ENCODE results near the gene FYN. TPM values are rescaled to one million over a fixed set of nuclear protein-coding genes. Genes with fewer than 3 reads are reported as not detected.

FYN gene
- total RNA-seq, 2 donors from 2014 or later, result 273 to 443 TPM

DNA sequence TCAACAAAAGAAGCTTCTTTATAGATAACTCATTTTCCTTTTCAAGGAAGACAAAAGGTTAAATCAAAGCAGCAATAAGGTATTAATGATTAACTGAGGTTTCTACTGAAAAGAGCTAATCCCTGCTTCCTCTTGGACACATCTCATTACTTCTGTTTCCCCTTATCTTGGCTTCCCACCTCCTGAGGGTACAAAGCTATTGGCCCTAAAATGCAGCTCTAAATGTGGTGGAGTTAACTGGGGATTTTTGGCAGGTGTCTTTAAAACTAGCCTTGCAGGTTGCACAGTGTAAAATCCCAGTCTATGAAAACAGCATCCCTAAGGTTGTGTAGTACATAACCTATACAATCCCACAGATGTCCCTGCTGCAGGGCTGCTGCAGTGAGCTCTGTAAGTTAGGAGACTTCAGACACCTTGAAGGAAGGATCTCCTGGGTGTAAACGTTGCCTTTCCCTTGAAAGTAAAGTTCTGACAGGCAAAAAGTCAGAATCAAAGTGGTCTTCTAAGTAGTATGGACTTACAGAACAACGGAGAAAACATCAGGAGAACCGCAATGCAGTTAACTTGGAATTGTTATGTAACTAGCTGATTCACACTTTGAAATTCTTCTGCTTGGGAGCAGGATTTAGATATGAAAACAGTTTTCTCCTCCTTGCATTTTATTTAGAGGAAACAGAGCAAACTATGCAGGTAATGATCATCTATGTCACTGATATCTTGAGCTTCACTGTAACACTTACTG lies 195.8 kb downstream of the FYN start:
- Mint-ChIP-seq H3K36me3 (peaks cover 23% of the 10 kb centered on the region), H3K9me3 (no peaks in the 10 kb centered on the region), H3K4me3 (no peak overlapping the region), H3K27me3 (no peaks in the 10 kb centered on the region), H3K27ac (no peak overlapping the region), H3K4me1 (ENCODE audit: low read depth in 2 of 2) (peaks cover 23 to 38% of the 10 kb centered on the region in 2 donors)
- DNase-seq (ENCODE audit: low spot score) (no peak), ATAC-seq (no peak)

DNA sequence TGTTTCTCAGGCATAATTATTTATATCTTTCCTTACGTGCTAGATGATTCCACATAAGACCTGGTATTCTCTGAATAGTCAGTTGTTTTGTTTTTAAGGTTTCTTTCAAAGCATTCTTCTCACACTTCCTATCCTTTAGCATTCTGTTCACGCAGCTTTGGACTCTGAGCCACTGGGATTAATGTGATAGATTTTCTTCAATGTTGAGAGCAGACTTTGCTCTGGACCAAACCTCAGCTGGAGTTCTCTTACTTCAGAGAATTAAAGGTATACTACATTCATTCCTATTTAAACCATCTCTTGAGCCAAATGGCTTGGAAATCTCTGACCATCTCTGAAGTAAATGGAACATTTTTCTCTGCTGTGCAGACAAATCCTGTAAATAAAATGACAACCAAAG lies 196.9 kb downstream of the FYN start:
- Mint-ChIP-seq H3K4me3 (no peak overlapping the region), H3K4me1 (ENCODE audit: low read depth in 2 of 2) (peaks cover 19 to 31% of the 10 kb centered on the region in 2 donors), H3K36me3 (peaks cover 21% of the 10 kb centered on the region), H3K27me3 (no peaks in the 10 kb centered on the region), H3K27ac (no peak overlapping the region), H3K9me3 (no peaks in the 10 kb centered on the region)
- DNase-seq (ENCODE audit: low spot score), result no peak
- ATAC-seq, result no peak

DNA sequence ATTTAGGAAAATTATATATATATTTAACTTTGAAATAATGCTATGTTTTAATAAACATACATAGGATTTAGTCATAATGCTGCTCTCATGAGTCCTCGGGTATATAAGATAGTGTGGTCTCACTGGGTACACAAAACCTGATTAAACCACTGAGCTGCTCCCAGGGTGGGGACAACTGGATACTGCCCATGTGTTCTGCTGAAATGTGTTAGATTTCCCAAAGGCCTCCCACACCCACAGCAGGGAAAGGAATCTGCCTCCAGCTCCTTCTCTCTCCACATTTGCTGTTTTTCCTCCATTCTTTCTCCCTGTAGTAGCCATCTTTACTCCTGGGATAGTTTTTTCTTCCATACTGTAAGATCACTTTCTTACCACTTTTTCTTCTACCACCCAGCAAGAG lies 198.4 kb downstream of the FYN start:
- no peak overlapping the region for H3K4me3 Mint-ChIP-seq
- peak overlapping the region in 1 of 2 donors; percentile 8 for H3K27ac Mint-ChIP-seq
- ATAC-seq (no peak), DNase-seq (ENCODE audit: low spot score) (no peak)
- no peaks in the 10 kb centered on the region for H3K9me3 Mint-ChIP-seq
- H3K36me3 Mint-ChIP-seq, result peaks cover 25% of the 10 kb centered on the region
- H3K4me1 Mint-ChIP-seq (ENCODE audit: low read depth in 2 of 2), result peaks cover 17 to 32% of the 10 kb centered on the region in 2 donors
- no peaks in the 10 kb centered on the region for H3K27me3 Mint-ChIP-seq

DNA sequence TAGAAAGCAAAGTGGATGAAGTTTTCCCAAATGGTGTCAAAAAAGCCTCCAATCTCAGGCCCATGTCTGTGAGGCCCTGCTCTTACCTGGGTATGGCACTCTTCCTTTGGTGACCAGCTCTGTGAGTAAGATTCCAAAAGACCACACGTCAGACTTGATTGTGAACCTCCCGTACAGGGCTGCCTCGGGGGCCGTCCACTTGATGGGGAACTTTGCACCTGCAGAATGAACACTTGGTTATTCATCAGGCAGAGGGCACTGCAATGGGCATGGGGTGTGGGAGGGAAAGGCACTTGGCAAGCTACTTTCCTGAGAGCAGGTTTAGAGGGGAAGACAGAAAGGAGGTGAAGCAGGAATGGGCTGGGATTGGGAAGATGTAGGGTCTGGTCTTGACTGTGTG lies 198.8 kb downstream of the FYN start:
- DNase-seq (ENCODE audit: low spot score) (no peak), ATAC-seq (no peak)
- H3K9me3 Mint-ChIP-seq, result no peaks in the 10 kb centered on the region
- H3K4me1 Mint-ChIP-seq (ENCODE audit: low read depth in 2 of 2), result peaks cover 14 to 29% of the 10 kb centered on the region in 2 donors
- no peak overlapping the region for H3K4me3 Mint-ChIP-seq
- H3K36me3 Mint-ChIP-seq, result peaks cover 25% of the 10 kb centered on the region
- H3K27me3 Mint-ChIP-seq, result no peaks in the 10 kb centered on the region
- H3K27ac Mint-ChIP-seq, result peak overlapping the region in 1 of 2 donors; percentile 8

DNA sequence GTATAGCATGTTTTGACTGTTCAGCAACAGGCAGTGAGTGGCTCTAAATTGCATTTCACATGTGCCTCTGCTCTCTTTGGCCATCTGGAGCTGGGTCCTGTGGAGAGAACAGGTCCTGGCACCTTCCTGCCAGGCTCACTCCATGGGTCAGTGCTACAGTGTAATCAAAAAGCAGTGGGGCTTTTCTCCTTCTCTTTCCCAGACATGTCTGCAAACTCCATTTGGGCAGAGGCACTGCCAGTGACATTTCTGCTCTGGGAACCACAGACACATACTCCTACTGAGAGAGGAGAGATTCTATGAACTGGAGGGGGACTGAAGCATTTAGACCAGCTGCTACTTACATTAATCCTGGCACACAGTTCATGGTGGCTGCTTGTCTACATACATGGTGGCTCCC lies 199.3 kb downstream of the FYN start:
- H3K4me3 Mint-ChIP-seq, result no peak overlapping the region
- H3K9me3 Mint-ChIP-seq, result no peaks in the 10 kb centered on the region
- H3K36me3 Mint-ChIP-seq, result peaks cover 22% of the 10 kb centered on the region
- ATAC-seq, result no peak
- H3K4me1 Mint-ChIP-seq (ENCODE audit: low read depth in 2 of 2), result peaks cover 9 to 24% of the 10 kb centered on the region in 2 donors
- peak overlapping the region in 1 of 2 donors; percentile 8 for H3K27ac Mint-ChIP-seq
- no peaks in the 10 kb centered on the region for H3K27me3 Mint-ChIP-seq
- no peak for DNase-seq (ENCODE audit: low spot score)

DNA sequence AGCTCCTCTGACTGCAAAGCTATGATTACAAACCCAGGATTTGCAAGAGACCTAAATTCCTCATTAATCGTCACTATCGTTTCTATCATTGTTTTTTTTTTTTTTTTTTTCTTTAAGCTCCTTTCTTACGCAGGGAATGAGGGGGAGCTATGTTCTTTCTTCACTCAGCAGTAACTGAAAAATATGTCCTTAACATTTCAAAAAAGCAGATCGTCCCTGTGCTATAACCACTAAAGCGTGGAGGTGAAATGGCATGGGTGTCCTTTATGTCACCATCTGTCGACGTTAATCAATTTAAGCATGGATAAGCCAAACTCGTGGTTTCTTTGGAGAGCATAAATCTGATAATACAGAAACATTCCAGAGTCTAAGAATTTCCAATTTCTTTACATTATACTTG lies 199.7 kb downstream of the FYN start:
- Mint-ChIP-seq H3K27me3 (no peaks in the 10 kb centered on the region), H3K27ac (peak overlapping the region in 1 of 2 donors; percentile 8), H3K9me3 (no peaks in the 10 kb centered on the region), H3K36me3 (peaks cover 18% of the 10 kb centered on the region), H3K4me1 (ENCODE audit: low read depth in 2 of 2) (peaks cover 5 to 20% of the 10 kb centered on the region in 2 donors), H3K4me3 (no peak overlapping the region)
- ATAC-seq, result no peak
- no peak for DNase-seq (ENCODE audit: low spot score)

DNA sequence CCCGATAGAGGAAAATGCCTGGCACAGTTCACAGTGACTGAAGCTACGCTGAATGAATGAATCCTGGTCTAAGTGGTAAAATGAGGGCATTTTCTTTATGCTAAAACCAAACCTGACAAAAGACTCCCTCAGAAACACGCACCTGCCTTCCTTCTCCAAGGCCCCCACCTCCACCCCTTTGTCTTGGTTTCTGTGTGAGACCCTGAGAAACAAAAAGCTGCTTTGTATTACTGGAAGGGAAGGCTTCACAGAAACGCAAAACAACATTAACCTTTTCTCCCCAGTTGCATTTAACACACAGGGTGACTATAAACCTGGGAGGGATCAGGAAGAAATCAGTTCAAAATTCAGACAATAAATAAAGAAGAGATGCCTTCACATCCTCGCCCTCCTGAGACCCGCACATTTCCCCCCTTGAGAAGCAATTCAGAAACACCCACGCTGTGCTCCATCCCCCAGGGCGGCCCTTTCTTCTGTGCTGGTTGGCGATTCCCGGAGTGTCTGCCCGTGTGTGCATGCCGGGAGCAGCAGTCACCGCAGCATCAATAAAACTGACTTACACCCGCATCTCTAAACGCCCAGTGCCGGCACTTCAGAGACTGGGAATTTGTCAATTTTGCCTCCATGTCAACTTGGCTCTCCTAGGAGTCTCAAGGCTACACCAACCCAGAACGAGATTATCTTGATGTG lies 200.3 kb downstream of the FYN start:
- H3K9me3 Mint-ChIP-seq, result no peaks in the 10 kb centered on the region
- peaks cover 6 to 23% of the 10 kb centered on the region in 2 donors for H3K4me1 Mint-ChIP-seq (ENCODE audit: low read depth in 2 of 2)
- ATAC-seq (no peak), DNase-seq (ENCODE audit: low spot score) (no peak)
- H3K4me3 Mint-ChIP-seq, result no peak overlapping the region
- H3K36me3 Mint-ChIP-seq, result peaks cover 18% of the 10 kb centered on the region
- no peaks in the 10 kb centered on the region for H3K27me3 Mint-ChIP-seq
- peak overlapping the region in 1 of 2 donors; percentile 57 for H3K27ac Mint-ChIP-seq

DNA sequence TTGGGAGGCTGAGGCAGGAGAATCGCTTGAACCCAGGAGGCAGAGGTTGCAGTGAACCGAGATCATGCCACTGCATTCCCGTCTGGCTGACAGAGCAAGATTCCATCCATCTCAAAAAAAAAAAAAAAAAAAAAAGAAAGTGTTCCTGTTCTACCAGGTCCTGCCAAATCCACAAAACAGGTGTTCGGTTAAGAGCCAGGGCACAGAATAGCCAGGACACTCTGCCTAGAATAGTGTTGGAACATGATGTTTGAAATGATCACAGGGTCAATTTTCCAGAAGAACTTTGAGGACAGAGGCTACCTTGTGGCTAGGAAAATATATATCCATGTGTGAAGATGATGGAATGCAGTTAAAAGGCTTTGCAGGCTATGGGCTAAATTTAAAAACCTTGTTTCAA lies 203.9 kb downstream of the FYN start:
- Mint-ChIP-seq H3K27me3 (no peaks in the 10 kb centered on the region), H3K36me3 (peaks cover 30% of the 10 kb centered on the region), H3K4me1 (ENCODE audit: low read depth in 2 of 2) (peaks cover 18 to 38% of the 10 kb centered on the region in 2 donors), H3K27ac (peak overlapping the region in 1 of 2 donors; percentile 63), H3K4me3 (no peak overlapping the region), H3K9me3 (no peaks in the 10 kb centered on the region)
- ATAC-seq (no peak), DNase-seq (ENCODE audit: low spot score) (no peak)

DNA sequence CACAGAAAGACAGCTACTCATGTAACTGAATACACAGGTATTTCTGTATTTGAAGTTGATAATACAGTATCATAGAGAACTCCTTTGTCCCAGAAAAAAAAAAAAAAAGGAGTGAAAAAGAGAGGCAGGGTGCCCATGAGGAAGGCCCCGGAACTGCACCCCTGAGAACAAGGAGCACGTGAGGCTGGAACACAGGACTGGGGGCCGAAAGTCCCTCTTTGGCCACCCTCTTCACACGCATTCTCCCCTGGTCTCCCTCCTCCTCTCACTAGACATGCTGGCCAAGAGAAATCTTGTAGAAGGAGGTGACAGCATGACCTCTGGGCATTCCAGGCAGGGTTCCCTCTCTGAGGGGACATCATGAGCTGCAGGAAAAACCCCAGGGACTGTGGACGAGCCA lies 204.8 kb downstream of the FYN start:
- H3K4me1 Mint-ChIP-seq (ENCODE audit: low read depth in 2 of 2), result peaks cover 26 to 43% of the 10 kb centered on the region in 2 donors
- no peak for DNase-seq (ENCODE audit: low spot score)
- no peak for ATAC-seq
- no peaks in the 10 kb centered on the region for H3K27me3 Mint-ChIP-seq
- no peak overlapping the region for H3K4me3 Mint-ChIP-seq
- H3K9me3 Mint-ChIP-seq, result no peaks in the 10 kb centered on the region
- peaks cover 25% of the 10 kb centered on the region for H3K36me3 Mint-ChIP-seq
- H3K27ac Mint-ChIP-seq, result peak overlapping the region; percentile 58 to 69

DNA sequence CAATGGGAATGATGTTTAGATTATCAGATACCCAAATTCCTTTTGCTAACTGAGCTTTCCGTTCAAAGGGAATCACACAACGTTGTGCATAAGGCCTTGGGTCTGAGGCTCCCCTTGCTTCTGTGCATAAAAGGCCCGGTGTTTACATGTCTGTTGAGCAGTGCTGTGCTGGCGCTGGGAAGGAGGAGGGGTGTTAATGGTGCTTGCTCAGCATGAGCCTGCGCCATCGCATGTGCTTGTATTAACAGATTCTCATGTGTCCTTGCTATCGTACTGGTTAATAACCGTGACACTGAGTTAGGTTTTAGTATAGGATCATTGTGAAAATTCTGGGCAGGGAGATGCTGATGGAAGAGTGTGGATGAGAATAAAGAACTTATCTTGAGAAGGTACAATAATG lies 205.3 kb downstream of the FYN start:
- H3K27ac Mint-ChIP-seq, result peak overlapping the region; percentile 58 to 69
- peaks cover 22% of the 10 kb centered on the region for H3K36me3 Mint-ChIP-seq
- ATAC-seq (no peak), DNase-seq (ENCODE audit: low spot score) (no peak)
- no peaks in the 10 kb centered on the region for H3K9me3 Mint-ChIP-seq
- peaks cover 31 to 43% of the 10 kb centered on the region in 2 donors for H3K4me1 Mint-ChIP-seq (ENCODE audit: low read depth in 2 of 2)
- H3K4me3 Mint-ChIP-seq, result no peak overlapping the region
- H3K27me3 Mint-ChIP-seq, result no peaks in the 10 kb centered on the region

DNA sequence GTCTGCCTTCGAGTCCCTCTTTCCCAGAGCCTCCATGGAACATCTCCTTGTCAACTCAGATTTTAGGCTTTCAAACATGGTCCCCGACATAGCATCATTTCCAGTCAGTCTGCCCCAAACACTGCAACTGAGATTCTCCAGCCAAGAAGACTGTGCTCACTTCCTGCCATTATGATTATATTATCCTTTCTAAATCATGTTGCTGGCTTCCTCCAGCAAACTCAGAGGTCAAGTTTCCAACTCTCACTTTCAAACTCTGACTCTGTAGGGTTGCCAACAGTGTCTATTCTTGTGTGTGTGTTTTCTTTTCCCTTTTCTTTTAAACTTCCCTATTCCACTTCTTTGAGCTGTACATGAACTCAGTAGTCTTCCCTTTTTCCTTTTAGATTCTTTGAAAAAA lies 206.4 kb downstream of the FYN start:
- peaks cover 29 to 47% of the 10 kb centered on the region in 2 donors for H3K4me1 Mint-ChIP-seq (ENCODE audit: low read depth in 2 of 2)
- H3K9me3 Mint-ChIP-seq, result no peaks in the 10 kb centered on the region
- peaks cover 22% of the 10 kb centered on the region for H3K36me3 Mint-ChIP-seq
- ATAC-seq (no peak), DNase-seq (ENCODE audit: low spot score) (no peak)
- H3K27me3 Mint-ChIP-seq, result no peaks in the 10 kb centered on the region
- no peak overlapping the region for H3K4me3 Mint-ChIP-seq
- H3K27ac Mint-ChIP-seq, result peak overlapping the region; percentile 18 to 69

DNA sequence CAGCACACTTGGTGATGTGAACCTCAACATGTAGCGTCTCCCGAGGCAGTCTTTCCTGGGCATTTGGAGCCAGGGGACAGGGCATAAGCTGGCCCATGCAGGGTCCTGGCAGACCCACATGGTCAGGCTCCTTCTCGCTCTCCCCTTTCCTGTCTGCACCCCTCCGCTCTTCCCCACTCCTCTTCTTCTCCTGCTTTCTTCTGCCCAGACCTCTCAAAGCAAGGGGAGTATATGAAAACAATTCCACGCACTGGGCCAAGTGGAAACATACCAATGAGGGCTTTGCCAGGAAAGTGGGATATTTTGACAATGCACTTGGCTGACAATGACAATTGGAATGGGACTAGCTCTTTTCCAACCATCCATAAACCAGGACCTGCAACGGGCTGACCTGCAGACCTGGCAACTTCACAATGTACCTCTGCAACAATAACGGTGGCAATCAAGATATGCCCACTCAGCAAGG lies 208.7 kb downstream of the FYN start:
- peaks cover 14% of the 10 kb centered on the region for H3K36me3 Mint-ChIP-seq
- H3K4me1 Mint-ChIP-seq (ENCODE audit: low read depth in 2 of 2), result peaks cover 29 to 38% of the 10 kb centered on the region in 2 donors
- no peaks in the 10 kb centered on the region for H3K27me3 Mint-ChIP-seq
- H3K27ac Mint-ChIP-seq, result peak overlapping the region; percentile 36 to 44
- no peak overlapping the region for H3K4me3 Mint-ChIP-seq
- DNase-seq (ENCODE audit: low spot score) (no peak), ATAC-seq (no peak)
- H3K9me3 Mint-ChIP-seq, result no peaks in the 10 kb centered on the region

DNA sequence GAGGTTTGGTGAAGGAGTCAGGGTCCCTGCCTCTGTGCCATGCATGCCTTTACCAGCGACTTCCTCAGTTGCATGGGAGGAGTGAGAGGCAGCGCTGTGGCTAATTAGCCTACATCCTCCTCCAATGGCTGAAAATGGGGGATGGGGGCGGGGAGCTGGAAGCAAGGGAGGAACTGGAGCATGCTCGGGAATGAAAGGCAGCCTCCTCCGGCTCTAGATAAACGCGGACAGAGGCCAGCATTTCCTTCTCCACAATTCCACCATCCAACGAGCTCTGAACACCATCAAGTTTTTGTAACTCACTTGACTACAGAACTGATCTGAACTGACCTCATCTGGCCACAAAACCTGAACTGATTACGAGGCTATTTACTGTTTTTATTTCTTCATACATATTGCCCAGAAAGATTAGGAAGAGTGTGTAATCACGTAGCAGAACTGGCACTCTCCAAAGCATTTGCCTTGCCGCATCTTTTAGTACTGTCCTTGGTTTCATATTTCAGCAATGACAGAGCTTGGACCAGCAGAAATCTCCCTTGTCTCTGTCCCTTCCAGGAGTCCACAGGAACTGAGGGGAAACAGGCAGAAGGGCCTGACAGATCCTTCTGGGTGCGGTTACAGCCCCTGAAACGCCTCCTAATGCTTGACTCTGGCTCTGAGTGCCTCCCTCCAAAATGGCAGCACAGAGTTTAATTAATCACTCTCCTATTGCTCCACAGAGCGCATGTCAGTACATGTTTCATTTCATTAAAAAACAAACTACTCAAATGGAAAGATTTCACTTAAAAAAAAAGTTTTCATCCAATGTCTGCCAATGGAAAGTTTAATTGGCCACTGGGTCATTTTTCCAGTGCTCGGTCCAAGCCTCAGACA lies 209.3 kb downstream of the FYN start:
- peaks cover 14% of the 10 kb centered on the region for H3K36me3 Mint-ChIP-seq
- peaks cover 29 to 38% of the 10 kb centered on the region in 2 donors for H3K4me1 Mint-ChIP-seq (ENCODE audit: low read depth in 2 of 2)
- H3K27ac Mint-ChIP-seq, result peak overlapping the region; percentile 36 to 44
- H3K27me3 Mint-ChIP-seq, result no peaks in the 10 kb centered on the region
- no peak overlapping the region for H3K4me3 Mint-ChIP-seq
- H3K9me3 Mint-ChIP-seq, result no peaks in the 10 kb centered on the region
- no peak for ATAC-seq
- no peak for DNase-seq (ENCODE audit: low spot score)
